Left lung (tissue), 14 donors: Measurements from ENCODE around the gene ANP32B. TPM values are rescaled to one million over a fixed set of nuclear protein-coding genes. Genes with fewer than 3 reads are reported as not detected.

Experiments
- ATAC-seq: fragments of 200-7000 bp; cut with Tn5 transposase; one replicate; pipeline ENCODE4 v1.9.1; 2020; ENCODE audit warnings: moderate library complexity
- DNase-seq, 4 donors: peaks; one replicate each; pipeline ENCODE4 v3.0.0-alpha.2; 2013 to 2020
- H3K27ac ChIP-seq, 2 donors: fragments of 200-600 bp; sonication (generic) in 1 of 2; one replicate each; pipeline versions ENCODE4 v1.5.0 to v1.8.0; 2020 to 2021
- H3K27me3 ChIP-seq, 2 donors: fragments of 200-600 bp; sonication (generic) in 1 of 2; one replicate each; pipeline versions ENCODE4 v1.5.0 to v1.8.0; 2020 to 2021
- H3K36me3 ChIP-seq, 2 donors: fragments of 200-600 bp; sonication (generic) in 1 of 2; one replicate each; pipeline versions ENCODE4 v1.5.0 to v1.8.0; 2020 to 2021
- H3K4me1 ChIP-seq, 2 donors: fragments of 200-600 bp; one replicate each; pipeline ENCODE4 v1.8.0; 2021
- H3K4me3 ChIP-seq, 2 donors: fragments of 200-600 bp; sonication (generic) in 1 of 2; one replicate each; pipeline versions ENCODE4 v1.5.0 to v1.8.0; 2020 to 2021; ENCODE audit warnings: mild to moderate bottlenecking in 1 of 2
- H3K9me3 ChIP-seq, 2 donors: fragments of 200-600 bp; sonication (generic) in 1 of 2; one replicate each; pipeline versions ENCODE4 v1.5.0 to v1.8.0; 2020 to 2021
- CTCF ChIP-seq, 2 donors: fragments of 200-600 bp; sonication (generic) in 1 of 2; IDR thresholded peaks; one replicate each; pipeline versions ENCODE4 v1.5.0 to v1.8.0; 2021; ENCODE audit warnings: antibody characterized with exemption in 2 of 2
- intact Hi-C, 2 donors: fragments of 100-400 bp; cut with DNase I; formaldehyde crosslinking; loops; one replicate each; pipeline versions ENCODE4 v1.11.2 to v1.14.2; 2022
- long read RNA-seq, 12 donors: library from polyadenylated mRNA in 2 of 12; unstranded in 2 of 12; transcript quantifications; one replicate each; pipeline ENCODE4 v2.0.0 and lab custom pipeline, GENCODE V29; 2019 to 2026
- polyA plus RNA-seq, 6 donors: library from polyadenylated mRNA; unstranded; fragments of 120-200 nt; gene quantifications; one replicate each; pipeline ENCODE4 v1.2.1, GENCODE V29; 2013; ENCODE audit not compliant: insufficient read length in 6 of 6
- total RNA-seq, 2 donors: library from RNA; stranded (reverse); fragmentation: NEBNext Ultra II Directional; extraction: Animal tissue kit (Norgen Biotek cat#: 25700); gene quantifications; one replicate each; pipeline ENCODE4 v1.2.1, GENCODE V29; 2021
- donor health status: DM: no; HTN: yes; CAD: no.
- donor health status: DM: no; HTN: no; CAD: no.

The ANP32B gene
- total RNA-seq (100 to 1,000 TPM in 1 of 2 donors, 10 to 100 TPM in 1; 84.9 to 108 TPM), polyA plus RNA-seq (100 to 1,000 TPM; 233 to 318 (median 259) TPM)
- long read RNA-seq, donor 1, transcript ANP32B-201 (7 exons, 1,463 nt) = major isoform, 97 of 237 reads
- long read RNA-seq, donor 1, partial matches to known transcripts = 117 of 237 reads
- long read RNA-seq, donor 1, other reads (novel, unspliced or antisense) = 23 of 237 reads
- long read RNA-seq, donor 2, transcript ANP32B-201 (7 exons, 1,463 nt) = major isoform, 80 of 209 reads
- long read RNA-seq, donor 2, partial matches to known transcripts = 110 of 209 reads
- long read RNA-seq, donor 2, other reads (novel, unspliced or antisense) = 17 of 209 reads
- long read RNA-seq, donor 3, transcript ANP32B-201 (7 exons, 1,463 nt) = major isoform, 64 of 89 reads
- long read RNA-seq, donor 3, partial matches to known transcripts = 10 of 89 reads
- long read RNA-seq, donor 3, other reads (novel, unspliced or antisense) = 15 of 89 reads
- long read RNA-seq, donor 4, transcript ANP32B-201 (7 exons, 1,463 nt) = major isoform, 112 of 139 reads
- long read RNA-seq, donor 4, partial matches to known transcripts = 18 of 139 reads
- long read RNA-seq, donor 4, other reads (novel, unspliced or antisense) = 9 of 139 reads
- long read RNA-seq, donor 5, transcript ANP32B-201 (7 exons, 1,463 nt) = major isoform, 73 of 143 reads
- long read RNA-seq, donor 5, partial matches to known transcripts = 62 of 143 reads
- long read RNA-seq, donor 5, other reads (novel, unspliced or antisense) = 8 of 143 reads
- long read RNA-seq, donor 6, transcript ANP32B-201 (7 exons, 1,463 nt) = major isoform, 58 of 99 reads
- long read RNA-seq, donor 6, partial matches to known transcripts = 29 of 99 reads
- long read RNA-seq, donor 6, other reads (novel, unspliced or antisense) = 12 of 99 reads
- long read RNA-seq, donor 7, transcript ANP32B-201 (7 exons, 1,463 nt) = major isoform, 33 of 41 reads
- long read RNA-seq, donor 7, partial matches to known transcripts = 8 of 41 reads
- long read RNA-seq, donor 7, other reads (novel, unspliced or antisense) = 0 of 41 reads
- long read RNA-seq, donor 8, transcript ANP32B-201 (7 exons, 1,463 nt) = major isoform, 51 of 87 reads
- long read RNA-seq, donor 8, partial matches to known transcripts = 29 of 87 reads
- long read RNA-seq, donor 8, other reads (novel, unspliced or antisense) = 7 of 87 reads
- long read RNA-seq, donor 9, partial matches to known transcripts = 7 of 7 reads
- long read RNA-seq, donor 9, other reads (novel, unspliced or antisense) = 0 of 7 reads
- long read RNA-seq, donor 10, transcript ANP32B-201 (7 exons, 1,463 nt) = major isoform, 107 of 122 reads
- long read RNA-seq, donor 10, partial matches to known transcripts = 3 of 122 reads
- long read RNA-seq, donor 10, other reads (novel, unspliced or antisense) = 12 of 122 reads
- long read RNA-seq, donor 11, transcript ANP32B-201 (7 exons, 1,463 nt) = major isoform, 55 of 117 reads
- long read RNA-seq, donor 11, partial matches to known transcripts = 53 of 117 reads
- long read RNA-seq, donor 11, other reads (novel, unspliced or antisense) = 9 of 117 reads
- long read RNA-seq, donor 12, transcript ANP32B-201 (7 exons, 1,463 nt) = major isoform, 67 of 135 reads
- long read RNA-seq, donor 12, partial matches to known transcripts = 49 of 135 reads
- long read RNA-seq, donor 12, other reads (novel, unspliced or antisense) = 19 of 135 reads

DNA sequence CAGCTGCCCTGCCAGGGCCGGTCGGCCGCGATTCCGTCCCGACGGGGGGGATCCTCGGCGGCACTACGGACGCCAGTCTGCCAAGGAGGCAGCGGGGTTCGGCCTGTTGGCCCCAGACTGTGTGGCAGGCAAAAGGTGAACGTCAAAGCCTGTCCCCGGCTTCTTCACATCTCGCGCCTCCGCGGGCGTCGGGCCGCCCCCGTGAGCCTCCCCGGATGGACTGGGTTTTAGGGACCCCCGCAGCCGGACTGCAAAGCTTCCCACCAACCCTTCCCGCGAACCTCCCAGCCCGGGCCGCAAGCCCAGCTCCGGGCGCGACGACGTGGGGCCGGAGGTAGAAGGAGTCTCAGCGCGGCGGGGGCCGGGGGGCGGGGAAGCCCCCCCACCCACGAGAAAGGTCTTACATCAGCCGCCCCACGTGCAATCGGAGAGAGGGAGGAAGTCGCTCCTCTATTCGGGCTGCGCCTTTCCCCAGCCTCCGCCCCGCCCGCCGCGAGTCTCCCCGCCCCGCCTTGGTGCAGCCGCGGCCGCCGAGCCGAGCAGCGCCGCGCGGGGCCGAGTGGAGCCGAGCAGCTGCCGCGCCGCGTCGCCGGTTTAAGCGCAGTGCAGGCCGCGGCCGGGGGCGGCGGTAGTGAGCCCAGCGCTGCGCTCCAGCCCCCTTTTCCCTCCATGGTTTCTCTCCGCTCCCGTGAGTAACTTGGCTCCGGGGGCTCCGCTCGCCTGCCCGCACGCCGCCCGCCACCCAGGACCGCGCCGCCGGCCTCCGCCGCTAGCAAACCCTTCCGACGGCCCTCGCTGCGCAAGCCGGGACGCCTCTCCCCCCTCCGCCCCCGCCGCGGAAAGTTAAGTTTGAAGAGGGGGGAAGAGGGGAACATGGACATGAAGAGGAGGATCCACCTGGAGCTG, at the start of gene ANP32B:
Gene ANP32B (plus strand): TSS at position 659 of the 906 bp plus-strand sequence. CDS start 215 bp downstream, at position 874.
- intact Hi-C loops = no loop called here
- Histone ChIP-seq H3K4me3 (peak within 1 kb of the TSS; percentile 88 to 94), H3K27ac (peak within 1 kb of the TSS; percentile 96 to 98), H3K36me3 (no peaks in the 10 kb centered on the region), H3K4me1 (peaks cover 17 to 43% of the 10 kb centered on the region in 2 donors), H3K27me3 (no peaks in the 10 kb centered on the region), H3K9me3 (no peaks in the 10 kb centered on the region)
- peak; percentile 92 to 99 (median 94) for DNase-seq
- ATAC-seq = peak; percentile 92
- TF ChIP-seq CTCF (IDR thresholded peaks at IDR 0.05) = peak; percentile 92 to 95

GRCh38 chr9:97934321-97935115, 48.6 kb upstream of the ANP32B start:
- Histone ChIP-seq H3K27ac (no peak overlapping the region), H3K4me3 (no peak overlapping the region), H3K4me1 (no peaks in the 10 kb centered on the region), H3K36me3 (no peaks in the 10 kb centered on the region), H3K27me3 (peaks cover 0 to 23% of the 10 kb centered on the region in 2 donors), H3K9me3 (no peaks in the 10 kb centered on the region)
- TF ChIP-seq CTCF (IDR thresholded peaks at IDR 0.05) = no peak
- intact Hi-C loops = no loop called here
- DNase-seq (no peak), ATAC-seq (no peak)

DNA sequence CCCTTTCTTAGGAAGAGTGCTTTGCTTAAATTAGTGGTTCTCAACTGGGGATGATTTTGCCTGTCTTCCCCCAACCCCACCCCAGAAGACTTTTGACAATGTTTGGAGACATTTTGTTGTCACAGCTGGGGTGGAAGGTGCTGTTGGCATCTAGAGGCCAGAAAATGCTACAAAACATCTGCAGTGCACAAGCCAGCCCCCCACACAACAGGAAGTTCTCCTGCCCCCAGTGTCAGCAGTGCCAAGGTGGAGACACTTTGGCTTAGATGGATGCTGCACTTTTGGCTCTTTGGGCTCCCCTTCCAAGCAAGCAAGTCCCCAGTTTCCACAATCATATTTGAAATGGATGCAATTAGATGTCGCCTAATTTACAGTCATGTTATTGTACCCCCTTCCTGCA, 47.9 kb upstream of the ANP32B start:
- Histone ChIP-seq H3K27ac (no peak overlapping the region), H3K36me3 (no peaks in the 10 kb centered on the region), H3K27me3 (peaks cover 0 to 23% of the 10 kb centered on the region in 2 donors), H3K4me3 (no peak overlapping the region), H3K9me3 (no peaks in the 10 kb centered on the region), H3K4me1 (no peaks in the 10 kb centered on the region)
- TF ChIP-seq CTCF (IDR thresholded peaks at IDR 0.05) = no peak
- intact Hi-C loops = no loop called here
- ATAC-seq (no peak), DNase-seq (no peak)
